GM21529 (cell line): ENCODE results near the gene ATXN7L3.
A peak's percentile ranks its signal among the peaks of the same experiment; 100 is the strongest.

Experiments
- ATAC-seq: cut with Tn5 transposase; IDR thresholded peaks from one replicate; pipeline ENCODE4 v1.9.1; 2021; ENCODE audit not compliant: unreplicated experiment

ATXN7L3 gene

DNA sequence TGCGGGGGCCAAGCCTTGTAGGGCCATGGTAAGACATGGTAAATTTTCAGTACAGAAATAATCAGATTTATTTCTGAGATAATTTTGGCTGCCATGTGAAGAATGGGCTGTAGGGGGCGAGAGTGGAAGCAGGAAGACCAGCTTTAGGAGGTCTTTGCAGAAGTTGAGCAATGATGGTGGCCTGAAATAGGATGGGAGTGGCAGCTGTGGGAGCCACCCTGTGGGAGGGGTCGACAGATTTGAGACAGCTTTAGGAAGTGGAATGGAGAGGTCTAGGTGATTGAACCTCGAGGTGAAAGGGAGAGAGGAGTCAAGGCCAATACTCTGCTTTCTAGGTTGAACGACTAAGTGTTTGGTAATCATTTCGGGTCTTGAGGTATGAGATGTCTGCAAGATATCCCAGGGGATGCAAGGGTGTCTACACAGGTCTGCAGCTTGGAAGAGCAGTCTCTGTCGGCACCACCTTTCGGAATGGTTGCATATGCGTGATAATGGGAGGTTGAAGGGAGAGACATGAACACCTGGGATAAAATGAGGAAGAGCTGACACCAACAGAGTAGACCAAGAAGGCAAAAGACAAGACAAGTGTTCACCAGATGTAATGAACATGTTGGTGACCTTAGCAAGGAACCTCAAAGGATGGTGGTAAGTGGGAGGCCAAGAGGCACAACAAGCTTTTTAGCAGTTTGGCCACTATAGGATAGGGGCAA is 4.2 kb upstream of the ATXN7L3 start:
- no peak for ATAC-seq

GRCh38 chr17:44202756-44203155 is 3.1 kb upstream of the ATXN7L3 start:
- no peak for ATAC-seq

DNA sequence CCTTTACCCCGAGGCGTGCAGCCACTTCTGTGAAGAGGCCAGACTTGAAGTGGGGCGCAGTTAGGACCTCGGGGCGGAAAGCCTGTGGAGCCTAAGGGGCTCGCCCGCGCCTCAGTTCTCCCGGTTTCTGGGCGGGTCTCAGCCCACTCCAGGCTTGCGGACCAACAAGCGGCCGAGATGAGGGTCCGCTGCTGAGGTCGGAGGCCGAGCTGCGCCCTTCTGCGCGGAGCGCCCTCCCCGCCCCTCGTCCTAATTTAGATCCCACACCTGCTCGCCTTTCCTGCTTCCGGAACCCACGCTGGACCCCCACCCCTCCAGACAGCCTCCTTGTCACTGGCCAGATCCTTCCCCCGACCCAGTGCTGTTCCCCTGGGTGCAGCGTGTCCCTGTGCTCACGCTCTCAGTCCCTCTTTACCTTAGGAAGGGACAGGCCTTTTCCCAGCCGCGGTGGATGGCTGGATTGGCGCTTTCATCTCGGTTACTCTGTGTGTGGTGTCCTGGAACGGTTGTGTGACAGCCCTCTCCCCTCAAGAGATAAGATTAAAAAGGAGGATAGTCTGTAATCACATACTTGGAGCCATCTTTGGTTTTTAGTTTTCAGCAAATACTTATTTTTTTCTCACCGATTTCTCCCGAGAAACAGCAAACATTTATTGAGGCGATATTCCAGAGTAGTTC is 933 bp upstream of the ATXN7L3 start:
- ATAC-seq, result no peak

DNA sequence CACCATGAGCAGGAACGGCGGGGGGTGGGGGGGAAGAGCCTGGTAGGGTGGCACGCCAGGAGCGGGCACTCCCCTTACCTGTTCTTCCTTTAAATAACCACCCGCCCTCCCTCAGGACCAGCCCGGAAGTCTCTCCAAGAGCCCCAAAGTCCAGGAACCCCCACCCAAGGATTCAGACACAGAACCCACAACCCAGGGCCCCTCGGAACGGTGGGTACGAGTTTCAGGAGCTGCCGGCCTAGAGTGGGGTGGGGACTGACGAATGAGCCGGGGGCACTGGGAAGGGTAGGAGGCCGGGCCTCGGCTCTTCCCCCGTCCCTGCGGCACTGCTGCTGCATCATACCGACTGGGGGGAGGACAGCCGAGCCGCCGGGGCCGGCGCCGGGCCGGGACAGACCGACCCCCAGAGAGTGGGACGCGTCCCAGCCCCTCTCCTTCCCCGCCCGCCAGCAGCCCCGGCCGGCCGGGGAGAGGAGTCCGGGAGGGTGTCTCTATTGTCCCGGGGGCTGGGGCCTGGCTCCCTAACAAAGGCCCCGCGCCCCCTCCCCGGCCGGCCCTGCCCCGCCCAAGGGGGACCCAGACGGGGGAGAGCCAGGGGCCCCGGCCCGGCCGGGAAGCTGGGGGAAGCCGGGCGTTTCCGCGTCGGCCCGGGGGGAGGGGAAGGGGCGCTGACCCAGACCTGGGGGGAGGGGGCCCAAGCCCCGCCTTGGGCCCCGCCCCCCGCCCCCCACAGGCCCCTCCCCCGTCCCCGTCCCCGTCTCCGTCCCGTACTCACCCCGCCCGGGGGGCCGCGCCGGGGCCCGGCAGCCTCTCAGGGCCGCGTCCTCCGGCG is 747 bp downstream of the ATXN7L3 start:
- peak; percentile 15 for ATAC-seq

DNA sequence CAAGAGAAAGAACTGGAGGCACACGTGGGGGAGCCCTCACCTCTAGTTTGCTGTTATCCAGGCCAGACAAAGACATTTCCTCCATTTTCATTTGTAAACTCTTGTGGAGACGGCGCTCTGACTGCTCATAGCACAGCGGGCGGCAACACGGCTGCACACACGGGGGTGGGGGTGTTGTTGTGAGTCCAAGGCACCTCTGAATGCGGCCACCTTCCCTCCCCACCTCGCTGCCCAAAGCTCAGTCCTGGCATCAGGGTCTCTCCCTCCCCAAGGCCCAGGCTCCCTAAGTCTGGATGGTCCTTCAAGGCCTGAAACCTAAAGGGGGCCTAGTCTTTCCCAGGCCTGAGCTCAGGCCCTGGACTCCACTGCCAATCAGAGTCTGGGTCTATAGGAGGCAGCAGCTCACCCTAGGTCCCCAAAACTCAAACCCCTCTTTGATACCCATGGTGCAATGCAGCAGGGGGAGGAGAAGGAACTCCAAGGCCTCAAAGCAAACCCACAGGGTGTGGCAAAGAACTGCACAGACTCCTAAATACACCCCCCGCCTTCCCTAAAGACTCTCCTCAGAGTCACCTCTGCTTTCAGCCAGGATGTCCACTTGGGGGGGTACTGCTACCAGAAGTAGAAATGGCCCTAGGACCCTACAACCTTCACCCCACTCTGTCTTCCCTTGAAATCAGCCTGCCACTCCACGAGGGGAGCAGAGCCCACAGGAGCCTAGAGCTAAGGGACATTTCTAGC is 1.5 kb downstream of the ATXN7L3 start:
- ATAC-seq, result no peak

DNA sequence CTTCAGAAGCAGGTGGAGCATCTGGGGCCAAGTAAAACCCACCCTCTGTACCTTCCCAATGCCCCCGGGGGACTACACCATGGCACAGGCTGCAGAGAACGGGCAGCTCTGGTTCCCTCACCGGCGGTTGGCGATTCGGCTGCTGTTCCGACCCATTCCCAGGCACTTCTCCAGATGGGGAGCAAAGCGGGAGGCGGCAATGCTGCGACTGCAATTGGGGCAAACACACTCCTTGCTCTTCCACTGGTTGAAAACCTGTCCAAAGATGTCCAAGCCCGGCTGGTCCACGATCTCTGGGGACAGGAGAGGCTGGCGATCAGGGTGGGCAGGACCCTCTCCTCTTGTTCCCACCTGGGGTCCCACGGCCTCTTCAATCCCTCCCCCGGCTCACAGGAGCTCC is 2.6 kb downstream of the ATXN7L3 start:
- no peak for ATAC-seq

GRCh38 chr17:44193326-44194084 is 6.2 kb downstream of the ATXN7L3 start:
- no peak for ATAC-seq

DNA sequence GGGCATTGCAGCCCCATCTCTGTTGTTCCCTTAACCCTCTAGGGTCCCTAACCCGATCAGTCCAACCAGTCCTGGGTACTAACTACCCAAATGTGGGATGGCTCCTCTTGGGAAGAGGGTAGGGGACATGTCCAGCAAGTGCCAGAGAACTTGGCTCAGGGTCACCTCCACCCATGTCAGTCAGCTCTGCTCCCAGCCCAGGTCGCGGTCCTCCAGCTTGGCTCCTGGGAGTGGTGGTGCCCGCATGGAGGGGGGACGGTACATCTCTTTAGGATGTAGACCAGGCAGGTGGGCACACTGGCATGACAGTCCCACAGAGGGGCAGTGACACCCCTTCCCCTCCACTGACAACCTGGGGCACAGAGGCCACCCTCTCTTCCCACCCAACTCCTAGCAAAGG is 6.9 kb downstream of the ATXN7L3 start:
- no peak for ATAC-seq

GRCh38 chr17:44191941-44192496 is 7.7 kb downstream of the ATXN7L3 start:
- ATAC-seq, result no peak

DNA sequence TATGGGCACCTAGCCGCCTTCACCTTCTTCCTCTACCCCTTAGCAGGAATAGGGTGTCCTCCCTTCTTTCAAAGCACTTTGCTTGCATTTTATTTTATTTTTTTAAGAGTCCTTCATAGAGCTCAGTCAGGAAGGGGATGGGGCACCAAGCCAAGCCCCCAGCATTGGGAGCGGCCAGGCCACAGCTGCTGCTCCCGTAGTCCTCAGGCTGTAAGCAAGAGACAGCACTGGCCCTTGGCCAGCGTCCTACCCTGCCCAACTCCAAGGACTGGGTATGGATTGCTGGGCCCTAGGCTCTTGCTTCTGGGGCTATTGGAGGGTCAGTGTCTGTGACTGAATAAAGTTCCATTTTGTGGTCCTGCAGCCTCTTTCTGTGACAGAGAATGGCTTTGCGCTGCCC is 8.3 kb downstream of the ATXN7L3 start:
- ATAC-seq, result no peak

DNA sequence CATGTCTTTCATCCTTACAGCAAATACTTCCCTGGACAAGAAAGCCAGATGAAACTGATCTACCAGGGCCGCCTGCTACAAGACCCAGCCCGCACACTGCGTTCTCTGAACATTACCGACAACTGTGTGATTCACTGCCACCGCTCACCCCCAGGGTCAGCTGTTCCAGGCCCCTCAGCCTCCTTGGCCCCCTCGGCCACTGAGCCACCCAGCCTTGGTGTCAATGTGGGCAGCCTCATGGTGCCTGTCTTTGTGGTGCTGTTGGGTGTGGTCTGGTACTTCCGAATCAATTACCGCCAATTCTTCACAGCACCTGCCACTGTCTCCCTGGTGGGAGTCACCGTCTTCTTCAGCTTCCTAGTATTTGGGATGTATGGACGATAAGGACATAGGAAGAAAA is 9.2 kb downstream of the ATXN7L3 start:
- no peak for ATAC-seq

GRCh38 chr17:44188576-44189403 is 10.9 kb downstream of the ATXN7L3 start:
- ATAC-seq, result no peak

DNA sequence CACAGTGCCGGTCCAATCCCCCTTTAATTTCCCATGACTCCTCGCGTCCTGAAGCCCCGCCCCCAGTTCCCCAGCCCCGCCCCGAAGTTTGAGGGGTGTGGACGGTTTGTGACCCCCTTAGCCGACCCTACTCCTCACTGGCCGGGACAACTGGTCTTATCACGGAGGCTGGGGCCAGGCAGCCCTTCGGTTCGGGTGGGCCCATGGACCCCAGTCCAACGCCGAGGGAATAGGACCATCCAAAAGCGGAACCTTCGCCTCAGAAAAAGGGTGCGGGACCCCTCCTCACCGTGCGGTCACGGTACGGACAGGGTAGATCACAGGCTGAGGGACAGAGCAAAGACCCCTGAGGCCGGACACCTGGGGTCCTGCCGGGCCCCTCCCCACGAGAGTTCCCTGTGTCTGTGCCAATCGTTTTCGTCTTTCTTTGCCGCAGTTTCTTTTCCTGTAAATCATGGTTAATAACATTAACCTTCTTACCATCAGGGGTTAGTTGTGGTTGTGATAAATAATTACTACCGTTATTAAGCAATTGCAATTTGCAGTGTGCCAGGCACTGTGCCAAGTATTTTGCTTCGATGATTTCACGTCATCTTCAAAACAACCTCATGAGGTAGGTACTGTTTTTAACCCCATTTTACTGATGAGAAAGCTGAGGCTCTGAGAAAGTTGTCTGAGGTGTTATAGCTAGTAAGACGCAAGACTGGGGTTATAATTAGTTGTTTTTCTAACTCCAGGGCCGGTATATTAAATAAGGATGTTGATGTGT is 12.4 kb downstream of the ATXN7L3 start:
- peak; percentile 42 for ATAC-seq

DNA sequence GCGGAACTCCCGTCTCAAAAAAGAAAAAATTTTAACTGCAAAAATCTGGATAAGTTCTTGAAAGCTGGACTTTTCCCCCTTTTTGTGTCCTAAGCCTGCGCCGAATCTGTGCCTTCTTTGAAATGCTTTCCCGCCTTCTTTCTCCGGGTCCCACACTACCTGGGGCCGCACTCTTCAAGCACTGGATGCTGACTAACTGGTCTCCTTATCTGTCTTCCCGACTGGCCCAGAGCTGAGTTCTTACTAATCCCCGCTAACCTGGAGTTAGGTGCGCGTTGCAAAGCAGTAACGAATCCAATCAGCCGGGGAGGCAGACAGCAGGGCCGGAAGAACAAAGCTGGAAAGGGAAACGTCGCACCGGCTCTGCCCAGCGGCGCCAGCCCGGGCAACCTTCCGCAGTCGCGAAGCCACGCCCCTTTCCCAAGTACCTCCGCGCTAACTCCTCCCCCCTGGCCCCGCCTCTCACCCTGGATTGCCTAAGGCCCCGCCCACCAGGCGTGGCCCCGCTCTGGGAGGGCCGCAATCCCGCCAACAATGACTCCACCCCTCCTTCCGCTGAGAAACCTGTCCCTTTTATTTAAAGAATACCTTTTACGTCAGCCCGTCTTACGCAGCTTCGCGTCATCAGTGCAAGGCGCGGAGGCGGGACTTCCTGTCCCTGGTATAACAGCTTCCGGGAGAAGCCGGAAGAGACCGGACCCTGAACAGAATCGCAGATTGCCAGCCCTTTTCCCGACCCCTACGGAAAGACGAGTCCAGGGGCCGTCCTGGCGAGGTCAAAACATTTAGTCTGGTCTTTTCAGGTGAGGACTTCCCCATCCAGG is 13.2 kb downstream of the ATXN7L3 start, which contains the start of gene TMUB2:
Gene TMUB2 (plus strand): TSS at position 666 of the 824 bp plus-strand sequence. CDS start 737 bp downstream, outside the sequence.
- ATAC-seq, result peak; percentile 81

GRCh38 chr17:44184212-44184810 is 15.4 kb downstream of the ATXN7L3 start:
- no peak for ATAC-seq

- no peak for ATAC-seq
These were observed 16.7 kb downstream of the ATXN7L3 start for GRCh38 chr17:44183024-44183423.

DNA sequence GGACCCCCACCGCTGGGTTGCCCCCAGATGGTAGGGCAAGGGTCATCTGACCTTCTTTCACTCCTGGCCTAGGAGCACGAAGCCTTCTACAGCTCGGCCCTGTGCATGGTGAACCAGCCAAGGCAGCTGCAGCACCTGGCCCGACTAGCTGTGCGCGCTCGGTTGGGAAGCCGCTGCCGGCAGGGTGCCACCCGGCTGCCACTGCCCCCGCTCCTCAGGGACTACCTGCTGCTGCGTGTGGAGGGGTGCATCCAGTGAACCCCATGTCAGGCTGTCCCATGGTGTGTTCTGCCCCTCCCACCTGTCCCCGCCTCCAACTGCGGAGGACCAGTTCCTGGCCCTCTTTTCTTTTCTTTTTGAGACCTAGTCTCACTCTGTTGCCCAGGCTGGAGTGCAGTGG is 21.6 kb downstream of the ATXN7L3 start:
- ATAC-seq, result no peak
